HEK293 (cell line): ENCODE data around the gene NOVA2.

Experiments
- CTCF ChIA-PET: fragments of 350-600 bp; formaldehyde crosslinking; extraction: SDS; loops from one replicate; lab custom pipeline; 2021; ENCODE audit warnings: antibody characterized with exemption; lab: Yijun Ruan, JAX
- POLR2A ChIA-PET: fragments of 300-600 bp; formaldehyde crosslinking; extraction: SDS; loops from one replicate; lab custom pipeline; 2020; ENCODE audit warnings: antibody characterized with exemption, inconsistent platforms; lab: Yijun Ruan, JAX
- H3K27ac ChIP-seq: fragments of 200-500 bp; sonication (Bioruptor generic); 2 replicates; pipeline ENCODE4 v1.5.1; 2014; ENCODE audit warnings: low read depth, low read length, control low read depth, inconsistent platforms; ENCODE audit errors: extremely low read depth
- H3K36me3 ChIP-seq, 2 experiments: fragments of 200-500 bp in 1 of 2; sonication (Bioruptor generic) in 1 of 2; 1 replicate in 1 of 2; 2 replicates in 1 of 2; pipeline ENCODE4 v1.5.1; 2014 to 2017; ENCODE audit warnings: inconsistent platforms in 2 of 2, low read length in 2 of 2; ENCODE audit not compliant: control insufficient read depth in 2 of 2, insufficient read depth in 1 of 2
- H3K4me1 ChIP-seq: fragments of 200-500 bp; sonication (Bioruptor generic); 2 replicates; pipeline ENCODE4 v1.5.1; 2014; ENCODE audit warnings: mild to moderate bottlenecking, low read length, inconsistent platforms; ENCODE audit not compliant: control insufficient read depth, insufficient read depth
- H3K4me3 ChIP-seq: 2 replicates; pipeline ENCODE4 v1.5.1; 2011; ENCODE audit warnings: low read depth, mild to moderate bottlenecking, control low read depth, low read length, moderate library complexity
- H3K9me3 ChIP-seq: fragments of 200-500 bp; sonication (Bioruptor generic); 2 replicates; pipeline ENCODE4 v1.5.1; 2014; ENCODE audit warnings: low read depth, low read length, inconsistent platforms; ENCODE audit not compliant: control insufficient read depth, insufficient read depth
- TCF7L2 ChIP-seq: IDR thresholded peaks from 2 replicates; pipeline ENCODE4 v1.6.1; 2011; ENCODE audit warnings: low read depth, mild to moderate bottlenecking, inconsistent platforms, low read length, moderate library complexity, borderline replicate concordance
- WT1 ChIP-seq: fragments of 450-650 bp; formaldehyde crosslinking; IDR thresholded peaks from 2 replicates; pipeline ENCODE4 v1.5.1; 2016; ENCODE audit warnings: missing biosample characterization, missing genetic modification characterization
- ZBTB7A ChIP-seq: fragments of 450-650 bp; formaldehyde crosslinking; IDR thresholded peaks from 2 replicates; pipeline ENCODE4 v1.5.1; 2016; ENCODE audit warnings: low read depth, missing biosample characterization, missing genetic modification characterization
- ZBTB8A ChIP-seq: fragments of 450-650 bp; formaldehyde crosslinking; IDR thresholded peaks from 2 replicates; pipeline ENCODE4 v1.5.1; 2016; ENCODE audit warnings: missing biosample characterization, missing genetic modification characterization
- ZEB2 ChIP-seq: fragments of 450-650 bp; formaldehyde crosslinking; IDR thresholded peaks from 2 replicates; pipeline ENCODE4 v1.5.1; 2016; ENCODE audit warnings: missing biosample characterization, missing genetic modification characterization
- ZFP3 ChIP-seq: fragments of 450-650 bp; formaldehyde crosslinking; IDR thresholded peaks from 2 replicates; pipeline ENCODE4 v1.5.1; 2016; ENCODE audit warnings: low read depth, missing biosample characterization, missing genetic modification characterization
- ZNF132 ChIP-seq: fragments of 450-650 bp; formaldehyde crosslinking; IDR thresholded peaks from 2 replicates; pipeline ENCODE4 v1.5.1; 2017; ENCODE audit warnings: missing biosample characterization, missing genetic modification characterization, borderline replicate concordance
- ZNF248 ChIP-seq: fragments of 450-650 bp; formaldehyde crosslinking; IDR thresholded peaks from 2 replicates; pipeline ENCODE4 v1.5.1; 2017; ENCODE audit warnings: missing biosample characterization, missing genetic modification characterization
- ZNF324 ChIP-seq: fragments of 450-650 bp; formaldehyde crosslinking; IDR thresholded peaks from 2 replicates; pipeline ENCODE4 v1.5.1; 2016; ENCODE audit warnings: missing biosample characterization, missing genetic modification characterization
- ZNF335 ChIP-seq: fragments of 450-650 bp; formaldehyde crosslinking; conservative IDR thresholded peaks from 2 replicates; pipeline ENCODE4 v1.5.1; 2016; ENCODE audit warnings: missing biosample characterization, missing genetic modification characterization
- ZNF529 ChIP-seq: fragments of 450-650 bp; formaldehyde crosslinking; IDR thresholded peaks from 2 replicates; pipeline ENCODE4 v1.5.1; 2017; ENCODE audit warnings: missing genetic modification characterization, missing biosample characterization; ENCODE audit not compliant: insufficient replicate concordance
- ZNF571 ChIP-seq: fragments of 450-650 bp; formaldehyde crosslinking; IDR thresholded peaks from 2 replicates; pipeline ENCODE4 v1.5.0; 2017; ENCODE audit warnings: missing biosample characterization, missing genetic modification characterization
- ZNF664 ChIP-seq: fragments of 450-650 bp; formaldehyde crosslinking; IDR thresholded peaks from 2 replicates; pipeline ENCODE4 v1.5.1; 2016; ENCODE audit warnings: missing biosample characterization, missing genetic modification characterization
- ZNF791 ChIP-seq: fragments of 450-650 bp; formaldehyde crosslinking; IDR thresholded peaks from 2 replicates; pipeline ENCODE4 v1.5.1; 2016; ENCODE audit warnings: missing biosample characterization, missing genetic modification characterization
- TF ChIP-seq, protein P1 (sequence below): fragments of 450-650 bp; formaldehyde crosslinking; IDR thresholded peaks from 2 replicates; pipeline ENCODE4 v1.5.1; 2016; ENCODE audit warnings: missing biosample characterization, missing genetic modification characterization
- TF ChIP-seq, protein P2 (sequence below): fragments of 450-650 bp; formaldehyde crosslinking; IDR thresholded peaks from 2 replicates; pipeline ENCODE4 v1.5.1; 2016; ENCODE audit warnings: missing biosample characterization, missing genetic modification characterization
- TF ChIP-seq, protein P3 (sequence below): fragments of 450-650 bp; formaldehyde crosslinking; IDR thresholded peaks from 2 replicates; pipeline ENCODE4 v1.5.1; 2016; ENCODE audit warnings: missing biosample characterization, missing genetic modification characterization
- TF ChIP-seq, protein P4 (sequence below): fragments of 450-650 bp; IDR thresholded peaks from 2 replicates; pipeline ENCODE4 v1.5.1; 2018; ENCODE audit warnings: missing biosample characterization, missing genetic modification characterization
- TF ChIP-seq, protein P5 (sequence below): sonication (generic); formaldehyde crosslinking; IDR thresholded peaks from 2 replicates; pipeline ENCODE4 v1.8.1; 2022; ENCODE audit warnings: mild to moderate bottlenecking, moderate library complexity, missing genetic modification reagents

NOVA2 gene

DNA sequence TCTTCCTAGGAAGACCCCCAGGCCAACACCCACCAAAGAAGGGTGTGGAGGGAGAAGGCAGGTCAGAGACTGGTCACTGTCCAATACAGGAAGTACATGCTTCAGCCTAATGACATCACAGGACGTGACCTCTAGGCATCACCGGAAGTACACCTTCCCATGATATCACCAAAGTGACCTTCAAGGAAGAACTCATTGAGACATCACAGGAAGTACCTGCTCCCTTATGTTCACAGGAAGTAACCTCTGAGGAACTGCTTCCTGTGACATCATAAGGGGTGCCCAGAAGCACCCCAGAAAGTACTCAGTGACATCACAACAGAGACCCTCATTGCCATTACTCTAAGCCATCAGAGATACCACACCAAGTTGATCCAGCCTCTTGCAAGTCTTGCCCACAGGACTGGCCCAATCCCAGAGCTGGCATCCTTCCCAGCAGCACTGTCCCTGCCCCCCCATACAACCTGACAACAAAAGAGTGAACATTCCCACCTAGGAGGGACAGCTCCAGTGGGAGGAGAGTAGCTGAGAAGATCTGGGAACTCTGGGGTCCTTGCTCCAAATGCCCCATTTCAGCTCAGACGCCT is 34.8 kb downstream of the NOVA2 start (continued):
- TF ChIP-seq, protein P1, sequence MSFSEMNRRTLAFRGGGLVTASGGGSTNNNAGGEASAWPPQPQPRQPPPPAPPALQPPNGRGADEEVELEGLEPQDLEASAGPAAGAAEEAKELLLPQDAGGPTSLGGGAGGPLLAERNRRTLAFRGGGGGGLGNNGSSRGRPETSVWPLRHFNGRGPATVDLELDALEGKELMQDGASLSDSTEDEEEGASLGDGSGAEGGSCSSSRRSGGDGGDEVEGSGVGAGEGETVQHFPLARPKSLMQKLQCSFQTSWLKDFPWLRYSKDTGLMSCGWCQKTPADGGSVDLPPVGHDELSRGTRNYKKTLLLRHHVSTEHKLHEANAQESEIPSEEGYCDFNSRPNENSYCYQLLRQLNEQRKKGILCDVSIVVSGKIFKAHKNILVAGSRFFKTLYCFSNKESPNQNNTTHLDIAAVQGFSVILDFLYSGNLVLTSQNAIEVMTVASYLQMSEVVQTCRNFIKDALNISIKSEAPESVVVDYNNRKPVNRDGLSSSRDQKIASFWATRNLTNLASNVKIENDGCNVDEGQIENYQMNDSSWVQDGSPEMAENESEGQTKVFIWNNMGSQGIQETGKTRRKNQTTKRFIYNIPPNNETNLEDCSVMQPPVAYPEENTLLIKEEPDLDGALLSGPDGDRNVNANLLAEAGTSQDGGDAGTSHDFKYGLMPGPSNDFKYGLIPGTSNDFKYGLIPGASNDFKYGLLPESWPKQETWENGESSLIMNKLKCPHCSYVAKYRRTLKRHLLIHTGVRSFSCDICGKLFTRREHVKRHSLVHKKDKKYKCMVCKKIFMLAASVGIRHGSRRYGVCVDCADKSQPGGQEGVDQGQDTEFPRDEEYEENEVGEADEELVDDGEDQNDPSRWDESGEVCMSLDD, result 0 out of 2 replicates have a peak, but pooled peaks have one; percentile 38
- no peak for TF ChIP-seq ZNF571 (tag by site-specific recombination)
- no peak for TF ChIP-seq ZEB2

DNA sequence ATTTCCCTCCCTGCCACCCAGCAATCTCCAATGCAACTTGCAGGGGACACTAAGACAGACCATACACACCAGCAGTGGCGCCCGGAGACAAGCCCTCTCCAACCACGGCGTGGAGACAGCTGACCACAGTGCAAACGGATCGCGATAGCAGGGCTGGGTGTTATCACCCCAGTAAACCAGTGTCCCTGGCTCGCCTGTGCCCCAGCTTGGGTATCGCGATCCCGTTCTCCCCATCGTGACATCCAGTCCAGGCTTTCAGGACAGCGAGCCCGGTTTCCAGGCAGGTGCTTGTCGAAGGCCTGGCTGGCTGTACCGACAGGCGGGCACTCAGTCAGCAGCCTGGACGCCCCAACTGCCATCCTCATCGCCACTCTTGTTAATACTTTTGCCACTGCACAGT is 38.4 kb downstream of the NOVA2 start:
- ChIA-PET POLR2A (no interaction called here), CTCF (no interaction called here)
- H3K27ac ChIP-seq, result no peak overlapping the region

More for the DNA sequence above, 38.4 kb downstream of the NOVA2 start:
- H3K4me3 ChIP-seq, result no peak overlapping the region
- H3K9me3 ChIP-seq, result no peaks in the 10 kb centered on the region
- no peaks in the 10 kb centered on the region for H3K4me1 ChIP-seq
- H3K36me3 ChIP-seq, result no peaks in the 10 kb centered on the region
- TF ChIP-seq ZNF132 (tag by site-specific recombination) (no peak), ZFP3 (tag by site-specific recombination) (no peak), ZBTB8A (no peak), ZNF529 (tag by site-specific recombination) (no peak), TCF7L2 (no peak), ZNF248 (tag by site-specific recombination) (no peak), WT1 (tag by site-specific recombination) (no peak), ZNF324 (tag by site-specific recombination) (no peak), ZBTB7A (tag by site-specific recombination) (no peak), ZNF664 (tag by site-specific recombination) (no peak), ZNF791 (tag by site-specific recombination) (no peak), ZNF335 (tag by site-specific recombination) (no peak)
- TF ChIP-seq, protein P2, sequence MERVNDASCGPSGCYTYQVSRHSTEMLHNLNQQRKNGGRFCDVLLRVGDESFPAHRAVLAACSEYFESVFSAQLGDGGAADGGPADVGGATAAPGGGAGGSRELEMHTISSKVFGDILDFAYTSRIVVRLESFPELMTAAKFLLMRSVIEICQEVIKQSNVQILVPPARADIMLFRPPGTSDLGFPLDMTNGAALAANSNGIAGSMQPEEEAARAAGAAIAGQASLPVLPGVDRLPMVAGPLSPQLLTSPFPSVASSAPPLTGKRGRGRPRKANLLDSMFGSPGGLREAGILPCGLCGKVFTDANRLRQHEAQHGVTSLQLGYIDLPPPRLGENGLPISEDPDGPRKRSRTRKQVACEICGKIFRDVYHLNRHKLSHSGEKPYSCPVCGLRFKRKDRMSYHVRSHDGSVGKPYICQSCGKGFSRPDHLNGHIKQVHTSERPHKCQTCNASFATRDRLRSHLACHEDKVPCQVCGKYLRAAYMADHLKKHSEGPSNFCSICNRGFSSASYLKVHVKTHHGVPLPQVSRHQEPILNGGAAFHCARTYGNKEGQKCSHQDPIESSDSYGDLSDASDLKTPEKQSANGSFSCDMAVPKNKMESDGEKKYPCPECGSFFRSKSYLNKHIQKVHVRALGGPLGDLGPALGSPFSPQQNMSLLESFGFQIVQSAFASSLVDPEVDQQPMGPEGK (tag by site-specific recombination), result no peak
- TF ChIP-seq, protein P3, sequence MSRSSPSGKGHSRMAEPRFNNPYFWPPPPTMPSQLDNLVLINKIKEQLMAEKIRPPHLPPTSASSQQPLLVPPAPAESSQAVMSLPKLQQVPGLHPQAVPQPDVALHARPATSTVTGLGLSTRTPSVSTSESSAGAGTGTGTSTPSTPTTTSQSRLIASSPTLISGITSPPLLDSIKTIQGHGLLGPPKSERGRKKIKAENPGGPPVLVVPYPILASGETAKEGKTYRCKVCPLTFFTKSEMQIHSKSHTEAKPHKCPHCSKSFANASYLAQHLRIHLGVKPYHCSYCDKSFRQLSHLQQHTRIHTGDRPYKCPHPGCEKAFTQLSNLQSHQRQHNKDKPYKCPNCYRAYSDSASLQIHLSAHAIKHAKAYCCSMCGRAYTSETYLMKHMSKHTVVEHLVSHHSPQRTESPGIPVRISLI (tag by site-specific recombination), result no peak
- TF ChIP-seq, protein P4, sequence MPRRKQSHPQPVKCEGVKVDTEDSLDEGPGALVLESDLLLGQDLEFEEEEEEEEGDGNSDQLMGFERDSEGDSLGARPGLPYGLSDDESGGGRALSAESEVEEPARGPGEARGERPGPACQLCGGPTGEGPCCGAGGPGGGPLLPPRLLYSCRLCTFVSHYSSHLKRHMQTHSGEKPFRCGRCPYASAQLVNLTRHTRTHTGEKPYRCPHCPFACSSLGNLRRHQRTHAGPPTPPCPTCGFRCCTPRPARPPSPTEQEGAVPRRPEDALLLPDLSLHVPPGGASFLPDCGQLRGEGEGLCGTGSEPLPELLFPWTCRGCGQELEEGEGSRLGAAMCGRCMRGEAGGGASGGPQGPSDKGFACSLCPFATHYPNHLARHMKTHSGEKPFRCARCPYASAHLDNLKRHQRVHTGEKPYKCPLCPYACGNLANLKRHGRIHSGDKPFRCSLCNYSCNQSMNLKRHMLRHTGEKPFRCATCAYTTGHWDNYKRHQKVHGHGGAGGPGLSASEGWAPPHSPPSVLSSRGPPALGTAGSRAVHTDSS (tag by site-specific recombination), result no peak
- TF ChIP-seq, protein P5, sequence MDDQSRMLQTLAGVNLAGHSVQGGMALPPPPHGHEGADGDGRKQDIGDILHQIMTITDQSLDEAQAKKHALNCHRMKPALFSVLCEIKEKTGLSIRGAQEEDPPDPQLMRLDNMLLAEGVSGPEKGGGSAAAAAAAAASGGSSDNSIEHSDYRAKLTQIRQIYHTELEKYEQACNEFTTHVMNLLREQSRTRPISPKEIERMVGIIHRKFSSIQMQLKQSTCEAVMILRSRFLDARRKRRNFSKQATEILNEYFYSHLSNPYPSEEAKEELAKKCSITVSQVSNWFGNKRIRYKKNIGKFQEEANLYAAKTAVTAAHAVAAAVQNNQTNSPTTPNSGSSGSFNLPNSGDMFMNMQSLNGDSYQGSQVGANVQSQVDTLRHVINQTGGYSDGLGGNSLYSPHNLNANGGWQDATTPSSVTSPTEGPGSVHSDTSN (CRISPR knock-in tag), result no peak
- TF ChIP-seq, all 188 proteins: peak for 0
